NT2/D1 (cell line): ENCODE measurements around the gene GDPD2.

Experiments used
- SUZ12 ChIP-seq: IDR thresholded peaks from 2 replicates; pipeline ENCODE4 v1.6.1; 2011; ENCODE audit not compliant: insufficient read length, insufficient read depth; ENCODE audit errors: extremely low read depth
- YY1 ChIP-seq: IDR thresholded peaks from 2 replicates; pipeline ENCODE4 v1.6.1; 2011; ENCODE audit not compliant: insufficient read length, insufficient read depth
- ZNF274 ChIP-seq: IDR thresholded peaks from 2 replicates; pipeline ENCODE4 v1.6.1; 2011; ENCODE audit warnings: mild to moderate bottlenecking, low read depth, low read length

GRCh38 chrX:70454441-70455365 lies 31.6 kb downstream of the GDPD2 start:
- TF ChIP-seq ZNF274 (no peak), YY1 (no peak), SUZ12 (no peak)
